ENCODE measurements around the gene PM20D1.
A peak's percentile ranks its signal among the peaks of the same experiment; 100 is the strongest.

Gene PM20D1

GRCh38 chr1:205812271-205812877 is 37.6 kb downstream of the PM20D1 start:
- Histone ChIP-seq H3K27ac (no peak overlapping the region), H3K4me1 (ENCODE audit: control insufficient read depth in 1 of 2, insufficient read depth in 1 of 2, low read depth in 1 of 2, low read length in 1 of 2) (peaks cover 7 to 16% of the 10 kb centered on the region in 2 experiments), H3K27me3 (peaks cover 86% of the 10 kb centered on the region), H3K9me3 (no peaks in the 10 kb centered on the region), H3K36me3 (no peaks in the 10 kb centered on the region), H3K4me3 (ENCODE audit: low read depth in 1 of 2, low read length in 1 of 2) (peak overlapping the region; percentile 59 to 68)
- no peak for TF ChIP-seq CTCF (IDR thresholded peaks at IDR 0.05)

DNA sequence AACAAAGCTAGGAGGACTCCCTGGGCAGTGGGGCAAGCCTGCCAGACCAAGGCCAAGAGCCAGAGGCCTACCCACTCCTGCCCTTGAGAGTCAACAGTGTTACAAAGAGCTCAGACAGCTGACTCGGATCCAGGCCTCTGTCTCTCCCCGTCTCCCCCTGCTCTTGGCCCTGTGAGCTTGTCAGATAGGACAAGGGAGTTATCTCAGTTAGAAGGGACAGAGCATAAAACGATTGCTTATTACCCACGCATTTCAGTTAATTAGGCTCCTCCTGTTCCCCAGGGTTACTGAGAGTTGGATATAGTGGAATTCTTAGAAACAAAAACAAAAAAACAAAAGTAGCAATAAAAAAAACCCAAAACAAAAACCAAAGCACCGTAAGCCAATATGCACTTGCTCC is 38.3 kb downstream of the PM20D1 start:
- no peak for TF ChIP-seq CTCF (IDR thresholded peaks at IDR 0.05)
- Histone ChIP-seq H3K27me3 (peaks cover 79% of the 10 kb centered on the region), H3K9me3 (no peaks in the 10 kb centered on the region), H3K27ac (no peak overlapping the region), H3K4me3 (ENCODE audit: low read depth in 1 of 2, low read length in 1 of 2) (no peak overlapping the region), H3K4me1 (ENCODE audit: control insufficient read depth in 1 of 2, insufficient read depth in 1 of 2, low read depth in 1 of 2, low read length in 1 of 2) (peaks cover 7 to 16% of the 10 kb centered on the region in 2 experiments), H3K36me3 (no peaks in the 10 kb centered on the region)

DNA sequence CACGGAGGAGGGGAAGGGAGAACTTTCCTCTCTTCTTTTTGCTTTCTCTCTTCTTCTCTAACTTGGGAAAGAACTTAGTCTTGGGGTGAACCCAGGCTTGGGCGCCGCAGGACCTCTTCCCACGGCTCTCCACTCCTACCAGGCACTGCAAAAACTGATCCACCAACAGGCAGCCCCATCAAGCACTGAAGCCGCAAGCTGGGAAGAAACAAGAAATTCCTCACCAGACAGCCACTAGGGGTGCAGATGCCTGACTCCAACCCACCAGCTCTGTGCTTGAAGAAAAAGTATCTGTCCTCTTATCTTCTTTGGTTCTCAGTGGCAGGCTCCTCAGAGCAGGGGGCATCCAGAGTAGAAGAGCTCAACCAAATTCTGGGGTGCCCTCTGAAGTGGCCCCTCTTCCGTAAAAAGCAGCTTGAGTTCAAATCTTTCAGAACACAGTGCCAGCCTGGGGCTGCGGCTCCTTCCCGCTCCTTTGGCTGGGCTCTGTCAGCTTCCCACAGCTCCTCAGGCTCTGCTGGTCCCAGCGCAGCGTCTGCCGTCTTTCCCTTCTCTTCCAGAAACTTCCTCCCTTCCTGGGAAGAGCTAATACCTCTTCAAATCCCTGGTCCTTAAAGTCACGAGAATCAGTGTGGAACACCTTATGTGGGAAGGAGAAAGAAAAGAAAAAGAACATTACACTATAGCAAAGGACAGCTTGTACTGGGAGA is 39.3 kb downstream of the PM20D1 start:
- H3K9me3 ChIP-seq, result no peaks in the 10 kb centered on the region
- H3K4me1 ChIP-seq (ENCODE audit: control insufficient read depth in 1 of 2, insufficient read depth in 1 of 2, low read depth in 1 of 2, low read length in 1 of 2), result peaks cover 7 to 16% of the 10 kb centered on the region in 2 experiments
- no peak overlapping the region for H3K4me3 ChIP-seq (ENCODE audit: low read depth in 1 of 2, low read length in 1 of 2)
- TF ChIP-seq CTCF (IDR thresholded peaks at IDR 0.05), result no peak
- peaks cover 76% of the 10 kb centered on the region for H3K27me3 ChIP-seq
- no peak overlapping the region for H3K27ac ChIP-seq
- no peaks in the 10 kb centered on the region for H3K36me3 ChIP-seq

DNA sequence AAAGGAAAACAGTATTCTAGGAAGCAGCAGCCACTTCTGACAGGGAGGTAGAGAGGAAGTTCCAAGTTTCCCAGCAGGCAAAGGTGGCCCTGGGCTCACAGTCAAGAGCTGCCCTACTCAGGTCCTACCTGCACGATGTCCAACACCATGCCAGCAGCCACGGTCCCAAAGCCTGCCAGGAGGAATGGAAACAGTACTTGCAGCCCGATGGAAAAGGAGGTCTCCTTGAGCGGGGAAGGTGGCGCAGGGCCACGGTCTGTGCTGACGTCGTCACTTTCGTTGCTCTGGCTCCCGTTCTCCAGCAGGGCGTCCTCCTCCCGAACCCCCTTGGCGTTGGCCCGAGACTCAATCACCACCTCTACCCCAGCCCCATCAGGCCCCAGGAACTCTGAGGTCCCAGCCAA is 40.0 kb downstream of the PM20D1 start:
- Histone ChIP-seq H3K4me3 (ENCODE audit: low read depth in 1 of 2, low read length in 1 of 2) (no peak overlapping the region), H3K27ac (no peak overlapping the region), H3K27me3 (peaks cover 76% of the 10 kb centered on the region), H3K9me3 (no peaks in the 10 kb centered on the region), H3K4me1 (ENCODE audit: control insufficient read depth in 1 of 2, insufficient read depth in 1 of 2, low read depth in 1 of 2, low read length in 1 of 2) (peaks cover 7 to 16% of the 10 kb centered on the region in 2 experiments), H3K36me3 (no peaks in the 10 kb centered on the region)
- no peak for TF ChIP-seq CTCF (IDR thresholded peaks at IDR 0.05)

DNA sequence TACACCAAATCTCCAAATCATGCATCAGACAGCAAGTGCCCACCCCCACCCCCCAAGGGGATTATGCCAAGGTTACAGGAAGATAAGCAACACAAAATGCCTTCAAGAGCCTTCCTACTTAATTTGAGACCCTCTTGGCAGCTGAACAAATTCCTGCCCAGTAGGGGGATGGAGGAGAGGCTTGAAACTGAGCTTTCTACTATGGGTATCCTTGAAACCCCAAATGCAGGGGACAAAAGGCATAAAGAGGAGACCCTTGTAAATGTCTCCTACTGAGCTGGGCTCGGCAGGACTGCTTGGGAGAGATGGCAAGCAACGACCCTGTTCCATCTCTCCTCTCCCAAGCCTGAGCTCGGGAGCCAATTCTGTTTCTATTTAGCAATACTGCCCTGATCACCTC is 40.5 kb downstream of the PM20D1 start:
- Histone ChIP-seq H3K4me1 (ENCODE audit: control insufficient read depth in 1 of 2, insufficient read depth in 1 of 2, low read depth in 1 of 2, low read length in 1 of 2) (peaks cover 7 to 16% of the 10 kb centered on the region in 2 experiments), H3K4me3 (ENCODE audit: low read depth in 1 of 2, low read length in 1 of 2) (no peak overlapping the region), H3K27me3 (peaks cover 76% of the 10 kb centered on the region), H3K9me3 (no peaks in the 10 kb centered on the region), H3K36me3 (no peaks in the 10 kb centered on the region), H3K27ac (no peak overlapping the region)
- no peak for TF ChIP-seq CTCF (IDR thresholded peaks at IDR 0.05)
